Left forelimb (tissue), 1 donor: ENCODE results near the gene SLC1A7.

ENCODE experiments used
- DNase-seq: peaks from one replicate; pipeline ENCODE4 v3.0.0-alpha.2; 2018; ENCODE audit warnings: low spot score

Gene SLC1A7

DNA sequence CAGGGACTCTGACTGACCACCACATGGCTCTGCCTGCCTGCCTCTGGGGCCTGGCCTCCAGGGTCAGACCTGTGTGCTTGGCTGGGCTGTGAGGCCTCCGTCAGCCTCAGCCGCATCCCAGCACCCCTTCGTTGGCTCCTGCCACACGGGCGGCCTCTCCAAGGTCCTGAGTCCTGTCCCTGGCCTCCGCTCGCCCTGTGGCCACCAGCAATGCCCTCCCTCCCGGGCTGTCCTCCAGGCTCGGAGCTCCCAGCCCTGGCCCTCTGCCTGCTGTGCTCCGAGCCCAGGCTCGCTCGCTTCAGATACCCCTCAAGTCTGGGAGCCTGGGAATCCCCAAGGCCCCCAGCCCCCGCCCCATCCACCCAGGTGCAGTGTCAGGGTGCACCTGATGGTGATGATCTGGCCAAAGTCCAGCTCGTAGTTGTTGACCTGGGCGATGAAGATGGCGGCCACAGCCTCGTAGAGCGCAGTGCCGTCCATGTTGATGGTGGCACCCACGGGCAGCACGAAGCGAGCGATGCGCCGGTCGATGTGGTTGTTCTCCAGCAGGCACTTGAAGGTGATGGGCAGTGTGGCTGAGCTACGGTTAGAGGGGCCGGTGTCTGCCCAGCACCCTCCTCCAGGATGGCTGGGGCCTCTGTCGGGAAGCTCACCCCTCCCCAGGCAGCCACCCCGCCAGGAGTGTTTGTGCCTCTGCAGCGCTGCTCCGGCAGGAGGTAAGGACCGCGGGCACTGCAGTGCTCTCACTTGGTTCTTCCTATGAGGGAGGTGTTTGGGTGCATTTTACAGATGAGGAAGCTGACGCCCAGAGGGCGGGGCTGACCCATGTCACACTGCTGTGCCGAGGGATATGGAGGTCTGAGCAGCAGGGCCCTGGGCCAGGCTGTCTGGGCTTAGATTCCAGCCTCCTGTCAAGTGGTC is 52.0 kb downstream of the SLC1A7 start:
- no peak for DNase-seq

DNA sequence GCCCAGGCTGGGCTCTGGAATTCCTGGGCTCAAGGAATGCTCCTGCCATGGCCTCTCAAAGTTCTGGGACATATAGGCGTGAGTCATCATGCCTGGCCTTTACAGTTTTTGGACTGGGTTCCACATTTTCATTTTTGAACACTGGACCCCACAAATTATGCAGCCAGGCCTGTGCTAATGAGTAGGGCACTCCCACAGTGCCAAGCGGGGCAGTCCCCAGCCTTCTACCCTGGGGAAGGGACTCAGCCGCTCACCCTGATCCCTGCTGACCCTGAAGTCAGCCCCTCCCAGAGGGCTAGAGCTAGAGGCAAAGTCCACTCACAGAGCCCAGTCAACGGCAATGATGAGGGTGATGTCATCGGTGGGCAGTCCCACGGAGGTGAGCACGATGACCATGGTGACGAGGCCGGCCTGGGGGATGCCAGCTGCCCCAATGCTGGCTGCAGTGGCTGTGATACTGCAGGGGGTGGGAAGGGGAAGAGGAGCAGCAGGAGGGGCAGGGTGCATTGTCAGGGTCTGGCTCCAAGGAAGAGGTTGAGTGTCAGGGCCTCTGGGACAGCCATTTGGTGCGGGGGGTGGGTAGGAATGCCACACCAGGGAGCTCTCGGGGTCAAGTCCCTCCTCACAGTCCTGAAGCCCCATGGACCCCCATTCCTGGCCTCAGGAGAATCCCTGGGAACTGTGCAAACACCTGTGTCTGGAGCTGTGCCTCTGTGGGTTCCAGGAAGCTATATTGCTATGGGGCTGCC is 52.8 kb downstream of the SLC1A7 start:
- DNase-seq: no peak

- DNase-seq: no peak
These were observed 53.7 kb downstream of the SLC1A7 start for GRCh38 chr1:53088616-53089300.

DNA sequence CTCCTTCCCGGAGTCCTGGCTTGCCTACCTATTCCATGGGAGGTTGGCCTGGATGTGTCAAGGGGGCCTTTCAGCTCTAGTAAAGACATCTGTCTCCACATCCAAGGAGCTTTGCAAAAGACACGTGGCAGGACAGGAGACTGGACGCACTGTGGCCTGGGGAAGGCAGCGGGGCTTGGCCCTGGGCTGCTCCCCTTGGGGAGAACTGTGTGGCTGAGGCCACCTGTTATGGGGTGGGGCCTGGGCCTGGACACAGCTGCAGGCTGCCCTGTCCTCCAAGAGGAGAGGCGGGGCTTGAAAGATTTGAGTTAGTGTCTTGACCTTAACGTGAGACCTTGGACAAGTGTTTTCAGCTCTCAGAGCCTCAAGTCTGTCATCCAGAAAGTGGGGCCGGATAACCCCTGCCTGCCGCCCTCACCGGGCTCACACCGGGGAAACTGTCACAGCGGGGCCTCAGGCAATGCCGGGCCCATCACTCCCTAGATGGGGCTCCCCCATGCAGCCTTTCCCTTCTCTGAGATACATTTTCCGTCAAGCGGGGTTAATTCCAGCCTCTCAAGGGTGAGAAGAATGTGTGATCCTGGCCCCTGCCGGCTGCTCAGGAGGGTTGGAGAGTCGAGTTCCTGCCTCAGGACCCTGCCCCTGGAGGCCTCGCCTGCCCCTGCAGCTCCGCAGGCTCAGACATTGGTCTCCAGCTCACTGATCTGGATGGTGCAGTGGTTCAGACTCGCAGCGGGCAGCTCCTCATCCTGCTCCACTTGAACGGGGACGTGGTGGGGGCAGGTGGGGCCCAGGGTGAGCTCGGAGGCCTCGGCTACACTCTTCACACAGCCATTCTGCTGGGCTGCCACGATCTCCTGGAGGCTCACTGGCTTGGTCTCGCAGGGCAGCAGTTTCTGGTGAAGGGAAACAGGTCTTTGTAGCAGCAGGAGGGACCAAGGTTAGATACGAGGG is 54.8 kb downstream of the SLC1A7 start:
- no peak for DNase-seq

- no peak for DNase-seq
These were observed 55.9 kb downstream of the SLC1A7 start for GRCh38 chr1:53086491-53087070.

- no peak for DNase-seq
These were observed 57.0 kb downstream of the SLC1A7 start for GRCh38 chr1:53085405-53085804.

- no peak for DNase-seq
These were observed 57.9 kb downstream of the SLC1A7 start for GRCh38 chr1:53084589-53084971.

DNA sequence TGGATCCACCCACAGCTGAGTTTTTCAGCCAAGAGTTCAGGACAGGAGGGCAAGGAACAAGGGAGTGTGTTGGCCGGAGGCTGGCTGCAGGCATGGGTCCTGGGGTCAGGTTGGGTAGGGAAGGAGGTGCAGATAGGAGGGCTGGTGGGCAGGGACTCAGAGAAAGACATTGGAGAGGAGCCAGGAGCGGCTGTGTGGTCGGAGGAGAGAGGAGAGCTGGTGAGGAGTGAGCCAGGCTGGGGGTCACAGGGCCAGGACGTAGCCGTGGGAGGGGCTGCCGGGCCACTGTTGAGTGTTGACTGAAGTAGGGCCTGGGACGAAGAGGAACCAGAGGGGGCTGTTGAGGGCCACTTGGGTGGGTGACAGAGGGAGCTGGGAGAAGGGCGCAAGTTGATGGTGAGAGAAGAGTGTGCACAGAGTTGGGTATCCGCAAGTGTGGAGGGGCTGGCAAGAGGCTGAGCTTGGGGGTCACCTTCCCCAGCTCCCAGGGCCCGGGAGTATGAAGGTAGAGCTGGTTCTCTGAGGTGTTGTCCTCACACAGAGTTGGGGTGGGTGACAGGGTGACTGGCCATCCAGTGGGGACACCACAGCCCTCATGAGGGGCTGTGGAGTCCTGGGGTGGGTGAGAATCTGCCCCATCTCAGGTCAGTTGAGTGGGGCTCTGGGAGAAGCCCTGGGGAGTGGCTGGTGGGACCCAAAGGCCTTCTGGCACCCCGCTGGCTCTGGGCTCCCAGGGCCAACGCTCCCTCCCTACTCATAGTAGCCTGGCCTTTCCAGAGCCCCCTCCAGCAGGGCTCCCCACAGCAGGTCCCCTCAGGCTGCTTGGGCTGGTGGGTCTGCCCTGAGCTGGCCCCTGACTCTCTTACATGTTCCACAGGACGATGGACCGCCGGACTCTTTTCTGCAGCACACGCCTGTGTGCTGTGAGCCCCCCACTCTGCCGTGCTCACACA is 58.5 kb downstream of the SLC1A7 start:
- no peak for DNase-seq

DNA sequence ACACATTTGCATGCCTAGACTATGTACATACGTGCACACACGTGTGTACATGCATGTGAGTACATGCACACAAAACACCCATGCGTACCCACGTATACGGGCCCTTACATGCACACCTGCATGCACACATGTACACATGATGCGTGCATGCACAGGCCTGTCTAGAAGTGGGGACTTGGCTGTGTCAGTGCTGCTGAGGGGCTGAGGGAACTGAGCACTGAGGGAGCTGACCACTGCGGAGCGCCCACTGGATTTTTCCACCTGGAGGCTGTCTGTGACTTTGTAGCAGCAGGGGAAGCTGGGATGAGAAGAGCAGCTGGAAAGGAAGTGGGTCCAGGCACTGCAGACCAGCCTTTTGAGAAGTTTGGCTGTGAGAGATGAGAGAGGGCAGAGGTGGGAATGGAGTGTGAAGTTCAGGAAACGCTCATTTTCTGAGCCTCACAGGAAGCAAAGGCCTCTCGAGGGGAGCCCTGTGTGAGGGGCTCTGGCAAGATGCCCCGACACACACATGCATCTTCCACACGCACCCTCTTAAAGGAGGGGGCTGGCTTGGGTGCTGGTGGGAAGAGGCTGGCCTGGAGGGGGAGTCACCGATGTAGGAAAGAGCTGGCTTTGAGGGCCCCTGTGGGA is 59.5 kb downstream of the SLC1A7 start:
- no peak for DNase-seq

GRCh38 chr1:53081384-53082066 is 60.9 kb downstream of the SLC1A7 start:
- DNase-seq: no peak

DNA sequence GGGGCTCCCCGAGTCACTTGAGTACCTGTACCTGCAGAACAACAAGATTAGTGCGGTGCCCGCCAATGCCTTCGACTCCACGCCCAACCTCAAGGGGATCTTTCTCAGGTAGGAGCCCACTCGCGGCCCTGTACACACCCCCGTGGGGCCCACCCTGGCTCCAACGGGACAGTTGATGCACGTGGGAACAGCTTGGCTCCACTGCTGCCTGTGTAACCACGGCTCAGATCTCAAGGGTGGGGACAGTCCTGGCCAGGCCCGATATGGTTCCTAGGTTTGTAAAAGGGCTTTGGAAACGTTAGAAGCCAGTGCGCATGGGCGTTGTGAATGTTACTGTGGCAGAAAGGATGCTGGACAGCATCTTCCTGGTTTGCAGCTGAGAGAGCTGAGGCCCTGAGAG is 61.7 kb downstream of the SLC1A7 start:
- DNase-seq: no peak

DNA sequence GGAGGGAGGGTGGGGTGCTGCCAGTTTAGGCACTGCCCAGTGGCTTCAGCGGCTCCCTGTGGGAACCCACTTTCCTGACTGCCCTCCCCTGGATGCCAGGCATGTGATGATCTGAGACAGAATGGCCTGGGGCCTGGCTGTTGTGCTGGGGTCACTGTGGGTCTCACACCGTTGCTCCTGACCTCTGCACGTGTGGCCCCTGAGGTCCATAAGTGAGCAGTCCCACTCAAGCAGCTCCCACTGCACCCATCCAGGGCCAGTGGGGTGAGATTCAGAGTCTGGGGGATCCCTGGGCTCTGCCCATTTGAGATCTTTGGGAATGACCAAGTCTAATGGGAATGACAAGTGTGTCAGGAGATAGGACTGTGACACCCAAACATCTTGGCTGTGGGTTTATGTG is 62.4 kb downstream of the SLC1A7 start:
- no peak for DNase-seq

DNA sequence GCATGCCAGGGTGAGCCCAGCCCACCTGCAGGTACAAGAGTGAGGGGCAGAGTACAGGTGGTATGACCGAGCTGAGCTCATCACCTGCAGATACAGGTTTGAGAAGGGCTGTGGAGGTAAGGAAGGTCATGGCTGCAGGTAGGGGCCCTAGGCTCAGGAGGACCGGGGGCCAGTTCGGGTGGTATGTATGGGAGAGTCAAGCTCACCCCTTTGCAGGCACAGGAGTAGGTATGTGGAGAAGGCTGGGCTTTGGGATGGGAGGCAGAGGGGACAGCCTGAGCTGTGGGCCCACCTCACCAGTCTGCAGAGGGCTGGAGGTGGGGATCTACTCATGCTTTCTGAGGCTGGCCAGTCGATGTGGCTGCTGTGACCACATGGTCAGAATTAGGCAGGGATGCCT is 63.2 kb downstream of the SLC1A7 start:
- no peak for DNase-seq

DNA sequence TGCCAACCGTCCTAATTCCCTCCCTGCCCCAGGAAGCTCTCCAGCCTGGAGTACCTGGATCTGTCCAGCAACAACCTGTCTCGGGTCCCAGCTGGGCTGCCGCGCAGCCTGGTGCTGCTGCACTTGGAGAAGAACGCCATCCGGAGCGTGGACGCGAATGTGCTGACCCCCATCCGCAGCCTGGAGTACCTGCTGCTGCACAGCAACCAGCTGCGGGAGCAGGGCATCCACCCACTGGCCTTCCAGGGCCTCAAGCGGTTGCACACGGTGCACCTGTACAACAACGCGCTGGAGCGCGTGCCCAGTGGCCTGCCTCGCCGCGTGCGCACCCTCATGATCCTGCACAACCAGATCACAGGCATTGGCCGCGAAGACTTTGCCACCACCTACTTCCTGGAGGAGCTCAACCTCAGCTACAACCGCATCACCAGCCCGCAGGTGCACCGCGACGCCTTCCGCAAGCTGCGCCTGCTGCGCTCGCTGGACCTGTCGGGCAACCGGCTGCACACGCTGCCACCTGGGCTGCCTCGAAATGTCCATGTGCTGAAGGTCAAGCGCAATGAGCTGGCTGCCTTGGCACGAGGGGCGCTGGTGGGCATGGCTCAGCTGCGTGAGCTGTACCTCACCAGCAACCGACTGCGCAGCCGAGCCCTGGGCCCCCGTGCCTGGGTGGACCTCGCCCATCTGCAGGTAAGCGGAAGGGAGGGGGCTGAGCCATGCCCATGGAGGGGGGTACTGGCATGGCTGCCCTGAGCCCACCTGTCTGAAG is 63.9 kb downstream of the SLC1A7 start:
- DNase-seq: no peak

- DNase-seq: no peak
These were observed 64.9 kb downstream of the SLC1A7 start for GRCh38 chr1:53077599-53077965.

DNA sequence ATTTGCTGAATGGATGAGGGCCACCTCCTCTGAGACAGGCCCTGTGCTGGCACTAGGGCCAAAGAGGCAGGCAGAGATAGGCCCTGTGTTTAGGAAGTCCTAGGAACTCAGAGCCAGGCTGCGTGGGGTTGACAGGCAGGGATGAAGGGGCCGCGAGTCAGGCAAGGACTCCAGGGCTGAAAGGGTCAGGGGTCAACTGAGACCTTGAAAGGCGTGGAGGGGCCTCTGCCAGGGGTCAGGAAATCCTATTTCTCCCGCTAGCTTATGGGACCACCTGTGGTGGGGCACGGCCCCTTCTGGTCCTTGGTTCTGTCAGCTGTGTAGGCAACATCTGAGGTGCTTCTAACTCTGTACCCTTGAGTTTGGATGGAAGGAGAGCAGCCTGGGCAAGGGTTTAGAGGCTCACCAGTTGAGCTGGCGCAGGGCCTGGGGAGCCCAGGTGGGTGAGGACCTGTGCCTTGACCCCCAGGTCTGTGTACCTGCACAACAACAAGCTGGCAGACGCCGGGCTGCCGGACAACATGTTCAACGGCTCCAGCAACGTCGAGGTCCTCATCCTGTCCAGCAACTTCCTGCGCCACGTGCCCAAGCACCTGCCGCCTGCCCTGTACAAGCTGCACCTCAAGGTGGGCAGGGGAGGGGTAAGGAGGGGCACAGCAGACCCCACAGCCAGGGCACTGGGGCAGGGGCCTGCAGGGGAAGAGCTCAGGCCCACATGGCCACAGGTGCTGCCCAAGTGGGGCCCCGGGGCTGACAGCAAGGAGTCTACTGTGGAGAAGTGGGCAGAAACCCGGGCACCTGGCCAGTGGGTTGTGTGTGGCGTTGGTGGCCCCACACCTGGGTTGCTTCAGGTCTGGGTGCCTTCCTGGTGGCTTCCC is 65.5 kb downstream of the SLC1A7 start:
- DNase-seq: no peak

DNA sequence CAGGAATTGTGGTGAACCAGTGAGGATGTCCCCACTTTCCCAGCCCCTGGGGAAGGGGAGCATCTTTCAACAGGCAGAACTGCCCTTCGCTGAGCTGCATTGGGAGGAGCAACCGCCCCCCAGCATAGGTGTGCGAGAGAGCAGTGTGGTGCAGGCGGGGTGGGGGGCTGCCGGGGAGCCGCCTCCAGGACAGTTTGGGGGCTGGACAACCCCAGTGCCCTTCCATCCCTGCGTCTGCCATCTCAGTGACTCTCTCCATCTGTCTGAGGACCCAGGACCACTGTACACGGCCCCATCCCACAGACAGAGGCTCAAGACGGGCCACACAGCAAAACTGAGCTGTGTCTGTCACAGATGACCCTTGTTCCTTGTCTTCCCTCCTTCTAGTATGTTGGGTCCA is 66.3 kb downstream of the SLC1A7 start:
- no peak for DNase-seq
